Loucy (cell line): ENCODE data around the gene MAPK8IP1.

Experiments
- H2AFZ ChIP-seq: fragments of 200-600 bp; sonication (generic); 2 replicates; pipeline ENCODE4 v1.6.0; 2016; ENCODE audit warnings: antibody characterized with exemption, mild to moderate bottlenecking, low read length, moderate library complexity
- H3F3A ChIP-seq: fragments of 200-600 bp; 2 replicates; pipeline ENCODE4 v1.6.0; 2016; ENCODE audit warnings: antibody characterized with exemption, low read depth, mild to moderate bottlenecking
- H3K27me3 ChIP-seq: fragments of 200-600 bp; sonication (generic); 2 replicates; pipeline ENCODE4 v1.6.1; 2014; ENCODE audit warnings: low read length, mild to moderate bottlenecking; ENCODE audit not compliant: insufficient read depth, poor library complexity, severe bottlenecking
- H3K36me3 ChIP-seq: fragments of 200-600 bp; sonication (generic); 2 replicates; pipeline ENCODE4 v1.6.1; 2016; ENCODE audit warnings: low read length; ENCODE audit not compliant: insufficient read depth
- H3K4me1 ChIP-seq: fragments of 200-600 bp; sonication (generic); 2 replicates; pipeline ENCODE4 v1.5.1; 2014; ENCODE audit warnings: low read length, mild to moderate bottlenecking; ENCODE audit not compliant: insufficient read depth, poor library complexity, severe bottlenecking
- H3K4me2 ChIP-seq: fragments of 200-600 bp; sonication (generic); 2 replicates; pipeline ENCODE4 v1.6.0; 2014; ENCODE audit warnings: antibody characterized with exemption, low read length, low read depth, mild to moderate bottlenecking; ENCODE audit not compliant: poor library complexity, severe bottlenecking
- H3K4me3 ChIP-seq: fragments of 200-600 bp; sonication (generic); 2 replicates; pipeline ENCODE4 v1.5.1; 2014; ENCODE audit warnings: low read length, mild to moderate bottlenecking, mixed read lengths; ENCODE audit not compliant: poor library complexity, severe bottlenecking
- H3K79me2 ChIP-seq: fragments of 200-600 bp; sonication (generic); 2 replicates; pipeline ENCODE4 v1.6.1; 2014; ENCODE audit warnings: low read length; ENCODE audit not compliant: insufficient read depth
- H3K9ac ChIP-seq: fragments of 200-600 bp; sonication (generic); 2 replicates; pipeline ENCODE4 v1.6.0; 2014; ENCODE audit warnings: mild to moderate bottlenecking, low read depth, low read length, moderate library complexity; ENCODE audit not compliant: poor library complexity, severe bottlenecking
- H3K9me2 ChIP-seq: fragments of 200-600 bp; sonication (generic); replicated peaks from 2 replicates; pipeline ENCODE4 v1.6.1; 2016; ENCODE audit warnings: low read depth, low read length, mixed read lengths
- H3K9me3 ChIP-seq: fragments of 200-600 bp; sonication (generic); 2 replicates; pipeline ENCODE4 v1.6.1; 2014; ENCODE audit warnings: mild to moderate bottlenecking, antibody characterized with exemption, low read length, low read depth; ENCODE audit not compliant: insufficient read depth
- H4K20me1 ChIP-seq: fragments of 200-600 bp; sonication (generic); 2 replicates; pipeline ENCODE4 v1.6.0; 2014; ENCODE audit warnings: antibody characterized with exemption, low read length, mild to moderate bottlenecking; ENCODE audit not compliant: insufficient read depth, poor library complexity, severe bottlenecking
- CTCF ChIP-seq: fragments of 200-600 bp; sonication (generic); conservative IDR thresholded peaks from 2 replicates; pipeline ENCODE4 v1.5.1; 2014; ENCODE audit warnings: mild to moderate bottlenecking, antibody characterized with exemption, low read length
- EZH2phosphoT487 ChIP-seq: fragments of 200-600 bp; IDR thresholded peaks from 2 replicates; pipeline ENCODE4 v1.6.1; 2018; ENCODE audit warnings: antibody characterized with exemption, mild to moderate bottlenecking, moderate library complexity, borderline replicate concordance

MAPK8IP1 gene

GRCh38 chr11:45907911-45908370 lies 22.5 kb downstream of the MAPK8IP1 start:
- Histone ChIP-seq H3K27me3 (no peaks in the 10 kb centered on the region), H4K20me1 (no peaks in the 10 kb centered on the region), H3K9me3 (no peaks in the 10 kb centered on the region), H3K36me3 (peaks cover 5% of the 10 kb centered on the region; the same call in 1 of the 2 replicates), H3K4me3 (no peak overlapping the region), H3K9ac (no peak overlapping the region), H2AFZ (no peak overlapping the region), H3K4me1 (peaks cover 15% of the 10 kb centered on the region), H3K4me2 (no peak overlapping the region), H3K9me2 (no peaks in the 10 kb centered on the region), H3K79me2 (no peaks in the 10 kb centered on the region), H3F3A (no peaks in the 10 kb centered on the region)
- TF ChIP-seq EZH2phosphoT487 (no peak), CTCF (no peak)

GRCh38 chr11:45909594-45910475 lies 24.4 kb downstream of the MAPK8IP1 start:
- TF ChIP-seq CTCF: no peak
- no peak for TF ChIP-seq EZH2phosphoT487
- H3K9me3 ChIP-seq: no peaks in the 10 kb centered on the region
- H4K20me1 ChIP-seq: no peaks in the 10 kb centered on the region
- no peaks in the 10 kb centered on the region for H3K9me2 ChIP-seq
- H3K27me3 ChIP-seq: no peaks in the 10 kb centered on the region
- no peak overlapping the region for H3K4me3 ChIP-seq
- H3K4me1 ChIP-seq: peaks cover 15% of the 10 kb centered on the region
- H2AFZ ChIP-seq: no peak overlapping the region
- no peaks in the 10 kb centered on the region for H3F3A ChIP-seq
- no peak overlapping the region for H3K4me2 ChIP-seq
- H3K9ac ChIP-seq: no peak overlapping the region
- no peaks in the 10 kb centered on the region; the same call in 1 of the 2 replicates for H3K79me2 ChIP-seq
- H3K36me3 ChIP-seq: peaks cover 19% of the 10 kb centered on the region; the same call in 1 of the 2 replicates

GRCh38 chr11:45910623-45911022 lies 25.2 kb downstream of the MAPK8IP1 start:
- Histone ChIP-seq H3K79me2 (peaks cover 3% of the 10 kb centered on the region; the same call in 1 of the 2 replicates), H3K4me1 (peaks cover 12% of the 10 kb centered on the region), H3K9ac (no peak overlapping the region), H3K36me3 (peaks cover 22% of the 10 kb centered on the region; the same call in 1 of the 2 replicates), H3K4me2 (no peak overlapping the region), H3K9me3 (no peaks in the 10 kb centered on the region), H3K9me2 (no peaks in the 10 kb centered on the region), H2AFZ (no peak overlapping the region), H3K4me3 (no peak overlapping the region), H3F3A (no peaks in the 10 kb centered on the region), H3K27me3 (no peaks in the 10 kb centered on the region), H4K20me1 (peaks cover 4% of the 10 kb centered on the region)
- no peak for TF ChIP-seq CTCF
- no peak for TF ChIP-seq EZH2phosphoT487
